A549 treated with Hydrocortisone at 1 μM for 4 hours (cell line): Measurements from ENCODE around the gene BIRC6. TPM values are rescaled to one million over a fixed set of nuclear protein-coding genes. Genes with fewer than 3 reads are reported as not detected.

Source experiments
- total RNA-seq: library from RNA; stranded (reverse); fragments of 200-300 nt; extraction: Qiagen RNA extraction; gene quantifications from 5 replicates; pipeline ENCODE4 v1.2.3, GENCODE V29; 2022

Gene BIRC6
- 24.8 to 44.6 TPM (median 27.9 TPM) in 5 replicates for total RNA-seq

GRCh38 chr2:32356681-32357317 is at the start of gene BIRC6:
TSS of gene BIRC6 (plus strand) at chr2:32357023. CDS start at chr2:32357162, 139 bp downstream.

GRCh38 chr2:32627814-32628579 is 271.2 kb downstream of the BIRC6 start, which contains the start of gene TTC27:
TSS of gene TTC27 (plus strand) at chr2:32628050. CDS start at chr2:32628293, 243 bp downstream.

Other genes with a start within 250 kb of the BIRC6 start
- 14.8 to 19.9 TPM (median 17.4 TPM) in 5 replicates for gene SLC30A6, start 191.2 kb upstream of the BIRC6 start, total RNA-seq
- 0.03 to 0.11 TPM (median 0.10 TPM) in 4 of 5 replicates, not detected in the other for gene NLRC4, start 92.1 kb upstream of the BIRC6 start, total RNA-seq
- 41.9 to 56.4 TPM (median 50.9 TPM) in 5 replicates for gene YIPF4, start 79.1 kb upstream of the BIRC6 start, total RNA-seq